HG02623 (cell line): Measurements from ENCODE around the gene PNMA8B.

Source experiments
- ATAC-seq: cut with Tn5 transposase; IDR thresholded peaks from one replicate; pipeline ENCODE4 v1.9.1; 2021; ENCODE audit warnings: moderate library complexity; ENCODE audit not compliant: unreplicated experiment

The PNMA8B gene

GRCh38 chr19:46460055-46460454 is 35.6 kb downstream of the PNMA8B start:
- ATAC-seq = no peak

DNA sequence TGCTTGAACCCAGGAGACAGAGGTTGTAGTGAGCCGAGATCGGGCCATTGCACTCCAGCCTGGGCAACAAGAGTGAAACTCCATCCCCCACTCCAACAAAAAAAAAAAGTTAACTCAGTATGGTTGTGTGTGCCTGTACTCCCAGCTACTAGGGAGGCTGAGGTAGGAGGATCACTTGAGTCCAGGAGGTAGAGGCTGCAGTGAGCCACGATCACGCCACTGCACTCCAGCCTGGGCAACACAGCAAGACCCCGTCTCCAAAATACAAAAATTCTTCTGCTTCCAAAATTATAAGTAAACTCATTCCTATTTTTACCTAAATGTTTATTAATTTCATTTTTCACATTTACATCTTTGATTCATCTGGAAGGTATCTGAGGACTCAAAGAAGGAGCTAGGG is 38.7 kb downstream of the PNMA8B start:
- ATAC-seq = no peak

- no peak for ATAC-seq
Measured at GRCh38 chr19:46454244-46454643, 41.4 kb downstream of the PNMA8B start.

- no peak for ATAC-seq
Measured at GRCh38 chr19:46453661-46454060, 42.0 kb downstream of the PNMA8B start.

DNA sequence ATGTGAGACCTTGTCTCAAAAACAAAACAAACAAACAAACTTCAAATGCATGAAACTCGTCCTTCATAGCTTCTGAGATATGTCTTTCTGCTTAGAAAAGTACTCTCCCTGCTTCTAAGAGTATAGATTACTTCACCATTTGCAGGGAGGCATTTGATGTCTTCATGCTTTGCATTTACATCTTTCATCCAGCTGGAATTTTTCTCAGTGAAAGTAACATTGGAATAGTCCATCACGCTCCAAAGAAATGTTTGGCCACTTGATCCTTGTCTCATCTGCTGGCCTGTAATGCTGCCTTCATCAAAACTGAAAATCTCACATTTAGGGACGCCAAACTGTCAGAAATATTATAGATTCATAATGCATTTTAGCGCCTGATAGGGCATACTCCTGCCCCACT is 43.5 kb downstream of the PNMA8B start:
- ATAC-seq = no peak

DNA sequence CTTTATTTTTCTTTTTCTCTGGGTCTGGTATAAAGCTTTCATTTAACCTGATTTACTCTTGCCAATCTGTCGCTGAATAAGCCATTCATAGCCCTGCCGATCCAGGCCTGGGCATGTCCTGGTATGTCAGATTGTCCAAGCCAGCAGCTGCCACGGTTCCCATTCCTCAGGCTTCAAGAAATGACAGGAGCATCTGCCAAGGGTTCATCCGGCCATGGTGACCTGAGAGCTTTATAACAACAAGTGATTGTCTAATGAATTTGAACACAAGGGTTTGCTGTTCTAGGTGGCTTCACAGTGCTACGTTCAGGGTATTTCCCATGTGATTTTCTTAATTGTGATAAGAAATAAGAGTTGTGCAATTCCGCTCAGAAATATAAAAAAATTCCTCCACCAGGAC is 44.3 kb downstream of the PNMA8B start:
- ATAC-seq = no peak

- ATAC-seq = no peak
Measured at GRCh38 chr19:46450737-46451136, 44.9 kb downstream of the PNMA8B start.

- no peak for ATAC-seq
Measured at GRCh38 chr19:46449228-46449627, 46.4 kb downstream of the PNMA8B start.

DNA sequence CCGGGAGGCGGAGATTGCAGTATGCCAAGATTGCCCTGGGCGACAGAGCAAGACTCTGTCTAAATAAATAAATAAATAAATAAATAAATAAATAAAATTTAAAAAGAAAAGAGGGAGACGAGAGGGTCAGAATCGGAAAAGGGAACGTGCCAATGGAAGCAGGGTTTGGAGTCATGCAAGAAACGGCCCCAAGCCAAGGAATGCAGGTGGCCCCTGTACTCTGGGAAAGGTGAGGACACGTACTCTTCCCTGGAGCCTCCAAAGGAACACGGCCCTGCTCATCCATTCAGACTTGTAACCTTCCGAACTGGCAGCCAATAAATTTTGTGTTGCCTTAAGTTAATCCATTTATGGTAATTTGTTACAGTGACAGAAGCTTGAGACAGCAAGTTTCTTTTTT is 47.1 kb downstream of the PNMA8B start:
- no peak for ATAC-seq

- no peak for ATAC-seq
Measured at GRCh38 chr19:46447824-46448223, 47.8 kb downstream of the PNMA8B start.

GRCh38 chr19:46447006-46447405 is 48.7 kb downstream of the PNMA8B start:
- ATAC-seq = no peak

DNA sequence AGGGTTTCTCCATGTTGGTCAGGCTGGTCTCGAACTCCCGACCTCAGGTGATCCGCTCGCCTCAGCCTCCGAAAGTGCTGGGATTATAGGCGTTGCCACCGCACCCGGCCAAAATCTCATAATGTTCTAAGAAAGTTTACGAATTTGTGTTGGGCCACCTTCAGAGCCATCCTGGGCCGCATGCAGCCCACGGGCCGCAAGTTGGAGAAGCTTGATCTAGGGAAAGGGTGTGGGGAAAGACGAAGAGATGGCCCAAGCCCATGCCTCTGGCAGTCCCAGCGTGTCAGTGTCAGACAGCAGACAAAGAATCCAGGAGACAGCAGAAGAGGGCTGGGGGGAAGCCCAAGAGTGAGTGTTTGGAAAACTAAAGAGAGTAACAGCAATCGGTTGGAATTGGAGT is 49.6 kb downstream of the PNMA8B start:
- ATAC-seq = no peak

DNA sequence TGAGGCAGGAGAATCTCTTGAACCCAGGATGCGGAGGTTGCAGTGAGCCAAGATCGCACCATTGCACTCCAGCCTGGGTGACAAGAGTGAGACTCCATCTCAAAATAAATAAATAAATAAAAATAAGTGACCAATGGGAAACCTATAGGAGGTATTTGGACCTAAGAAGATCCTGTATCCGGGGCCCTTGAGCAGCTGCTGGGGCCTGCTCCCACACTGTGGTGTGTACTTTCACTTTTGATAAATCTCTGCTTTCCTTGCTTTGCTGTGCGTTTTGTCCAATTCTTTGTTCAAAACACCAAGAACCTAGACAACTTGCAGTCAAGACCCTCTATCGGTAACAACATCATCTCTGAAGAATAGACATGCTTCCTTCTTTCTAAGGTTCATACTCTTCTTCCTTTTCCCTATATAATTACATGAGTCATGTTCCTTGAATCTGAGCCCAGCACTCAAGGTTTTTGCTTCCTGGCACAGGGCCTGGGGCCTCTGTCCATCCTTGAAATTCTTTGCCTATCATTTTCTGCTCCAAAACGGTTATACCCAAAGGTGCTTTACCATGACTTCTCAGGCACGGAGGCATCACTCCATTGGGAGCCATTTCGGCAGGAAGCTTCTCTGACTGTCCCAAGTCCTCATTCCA is 52.7 kb downstream of the PNMA8B start:
- ATAC-seq = no peak

DNA sequence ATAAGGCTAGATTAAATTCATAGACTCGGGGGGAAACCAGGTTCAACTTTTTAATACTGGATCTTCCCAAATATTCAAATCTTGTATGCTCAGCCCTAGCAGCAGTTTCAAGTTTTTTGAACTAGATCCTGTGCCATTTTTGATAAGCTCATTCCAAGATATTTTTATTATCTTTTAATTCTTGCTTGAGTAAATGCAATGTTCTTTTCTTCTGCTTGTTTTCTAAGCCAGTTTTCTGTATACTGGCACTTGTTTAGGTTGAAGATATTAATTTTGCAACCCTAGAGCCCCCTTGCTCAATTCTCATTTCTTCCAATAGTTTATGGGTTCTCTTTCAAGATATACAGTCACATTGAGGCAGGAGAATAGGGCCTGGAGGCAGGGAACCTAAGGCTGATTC is 53.8 kb downstream of the PNMA8B start:
- no peak for ATAC-seq
